Hepatocyte (in vitro differentiated cells): ENCODE measurements around the gene DIS3L2. TPM values are rescaled to one million over a fixed set of nuclear protein-coding genes. Genes with fewer than 3 reads are reported as not detected.
"Not testable (repeated sequence)": the region's sequence is repeated elsewhere in the genome, so short reads cannot be mapped to it uniquely, and the experiment has no call there.

Experiments used
- DNase-seq: peaks from one replicate; pipeline ENCODE4 v3.0.0-alpha.2; 2016; ENCODE audit warnings: low spot score
- H2AFZ ChIP-seq: fragments of 200-600 bp; sonication (generic); 2 replicates; pipeline ENCODE4 v1.6.0; 2016; ENCODE audit warnings: antibody characterized with exemption, mild to moderate bottlenecking
- H3K27ac ChIP-seq: fragments of 200-600 bp; sonication (generic); 2 replicates; pipeline ENCODE4 v1.5.1; 2016; ENCODE audit warnings: mild to moderate bottlenecking
- H3K27me3 ChIP-seq: fragments of 200-600 bp; sonication (generic); 2 replicates; pipeline ENCODE4 v1.6.1; 2016
- H3K36me3 ChIP-seq: fragments of 200-600 bp; sonication (generic); replicated peaks from 2 replicates; pipeline ENCODE4 v1.5.1; 2016; ENCODE audit warnings: low read depth; ENCODE audit not compliant: insufficient read depth
- H3K4me1 ChIP-seq: fragments of 200-600 bp; sonication (generic); 2 replicates; pipeline ENCODE4 v1.5.1; 2016; ENCODE audit warnings: mild to moderate bottlenecking, moderate library complexity; ENCODE audit not compliant: insufficient read depth
- H3K4me2 ChIP-seq: fragments of 200-600 bp; sonication (generic); 2 replicates; pipeline ENCODE4 v1.6.0; 2016
- H3K4me3 ChIP-seq: fragments of 200-600 bp; sonication (generic); 2 replicates; pipeline ENCODE4 v1.5.1; 2016; ENCODE audit warnings: mild to moderate bottlenecking
- H3K79me2 ChIP-seq: fragments of 200-600 bp; sonication (generic); 2 replicates; pipeline ENCODE4 v1.6.0; 2017; ENCODE audit warnings: mild to moderate bottlenecking
- H3K9me2 ChIP-seq: fragments of 200-600 bp; sonication (generic); replicated peaks from 2 replicates; pipeline ENCODE4 v1.6.0; 2017; ENCODE audit warnings: mild to moderate bottlenecking; ENCODE audit not compliant: insufficient read depth
- H3K9me3 ChIP-seq: fragments of 200-600 bp; sonication (generic); 2 replicates; pipeline ENCODE4 v1.5.1; 2016; ENCODE audit warnings: low read depth, mild to moderate bottlenecking
- H4K20me1 ChIP-seq: fragments of 200-600 bp; sonication (generic); 2 replicates; pipeline ENCODE4 v1.6.0; 2016; ENCODE audit warnings: mild to moderate bottlenecking; ENCODE audit not compliant: insufficient read depth, poor library complexity, severe bottlenecking
- EZH2 ChIP-seq: fragments of 200-600 bp; sonication (generic); IDR thresholded peaks from 2 replicates; pipeline ENCODE4 v1.6.1; 2016; ENCODE audit warnings: antibody characterized with exemption, mild to moderate bottlenecking, borderline replicate concordance
- EZH2phosphoT487 ChIP-seq: fragments of 200-600 bp; sonication (generic); IDR thresholded peaks from one replicate; pipeline ENCODE4 v1.6.1; 2018; ENCODE audit warnings: antibody characterized with exemption, mild to moderate bottlenecking, low read depth, moderate library complexity; ENCODE audit not compliant: unreplicated experiment, severe bottlenecking
- WGBS: methylation state at CpG from one replicate; pipeline ENCODE4 v1.1.6; 2016; ENCODE audit warnings: low lambda C conversion rate; ENCODE audit errors: missing lambda C conversion rate; 5-methylcytosine and 5-hydroxymethylcytosine counted together
- polyA plus RNA-seq: library from polyadenylated mRNA; unstranded; fragments of >200 nt; fragmentation: Nextera tagmentation; extraction: Ambion mirVana; gene quantifications from 2 replicates; pipeline ENCODE4 v1.2.1, GENCODE V29; 2016
- total RNA-seq: library from RNA; depleted of rRNA; stranded (reverse); fragments of >200 nt; gene quantifications from 2 replicates; pipeline ENCODE4 v1.2.3, GENCODE V29; 2014
- TF ChIP-seq, protein P1 (sequence below): fragments of 200-600 bp; sonication (generic); IDR thresholded peaks from 2 replicates; pipeline ENCODE4 v1.5.1; 2016; ENCODE audit warnings: antibody characterized with exemption, mild to moderate bottlenecking; ENCODE audit not compliant: poor library complexity

The DIS3L2 gene
- total and polyA plus RNA-seq, 2 experiments from 2014 or later = 19.5 to 20.0 TPM

- Histone ChIP-seq H3K4me1 (no peaks in the 10 kb centered on the region), H3K4me2 (no peak overlapping the region), H3K9me2 (no peaks in the 10 kb centered on the region), H2AFZ (no peak overlapping the region), H4K20me1 (no peaks in the 10 kb centered on the region), H3K4me3 (no peak overlapping the region), H3K27ac (no peak overlapping the region), H3K36me3 (no peaks in the 10 kb centered on the region), H3K79me2 (no peaks in the 10 kb centered on the region), H3K27me3 (no peaks in the 10 kb centered on the region), H3K9me3 (no peaks in the 10 kb centered on the region)
- WGBS = 93% methylated on average over 4 of the region's 4 CpGs
- no peak for DNase-seq
- TF ChIP-seq EZH2phosphoT487 = no peak
- no peak for TF ChIP-seq EZH2
- TF ChIP-seq, protein P1, sequence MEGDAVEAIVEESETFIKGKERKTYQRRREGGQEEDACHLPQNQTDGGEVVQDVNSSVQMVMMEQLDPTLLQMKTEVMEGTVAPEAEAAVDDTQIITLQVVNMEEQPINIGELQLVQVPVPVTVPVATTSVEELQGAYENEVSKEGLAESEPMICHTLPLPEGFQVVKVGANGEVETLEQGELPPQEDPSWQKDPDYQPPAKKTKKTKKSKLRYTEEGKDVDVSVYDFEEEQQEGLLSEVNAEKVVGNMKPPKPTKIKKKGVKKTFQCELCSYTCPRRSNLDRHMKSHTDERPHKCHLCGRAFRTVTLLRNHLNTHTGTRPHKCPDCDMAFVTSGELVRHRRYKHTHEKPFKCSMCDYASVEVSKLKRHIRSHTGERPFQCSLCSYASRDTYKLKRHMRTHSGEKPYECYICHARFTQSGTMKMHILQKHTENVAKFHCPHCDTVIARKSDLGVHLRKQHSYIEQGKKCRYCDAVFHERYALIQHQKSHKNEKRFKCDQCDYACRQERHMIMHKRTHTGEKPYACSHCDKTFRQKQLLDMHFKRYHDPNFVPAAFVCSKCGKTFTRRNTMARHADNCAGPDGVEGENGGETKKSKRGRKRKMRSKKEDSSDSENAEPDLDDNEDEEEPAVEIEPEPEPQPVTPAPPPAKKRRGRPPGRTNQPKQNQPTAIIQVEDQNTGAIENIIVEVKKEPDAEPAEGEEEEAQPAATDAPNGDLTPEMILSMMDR = no peak
These were observed 361.8 kb downstream of the DIS3L2 start for GRCh38 chr2:232323328-232323650.

GRCh38 chr2:232323967-232324366 lies 362.5 kb downstream of the DIS3L2 start:
- WGBS = 85% methylated on average over 6 of the region's 6 CpGs
- not testable (repeated sequence) for H3K4me1 ChIP-seq, H3K27ac ChIP-seq

GRCh38 chr2:232324778-232325177 lies 363.3 kb downstream of the DIS3L2 start:
- Histone ChIP-seq H3K9me3 (no peaks in the 10 kb centered on the region), H3K9me2 (no peaks in the 10 kb centered on the region), H4K20me1 (no peaks in the 10 kb centered on the region), H3K4me1 (no peaks in the 10 kb centered on the region), H3K36me3 (no peaks in the 10 kb centered on the region), H3K27me3 (no peaks in the 10 kb centered on the region), H3K27ac (no peak overlapping the region), H3K79me2 (no peaks in the 10 kb centered on the region), H3K4me3 (no peak overlapping the region), H2AFZ (no peak overlapping the region), H3K4me2 (no peak overlapping the region)
- WGBS = 91% methylated on average over 4 of the region's 4 CpGs
- no peak for TF ChIP-seq EZH2
- no peak for TF ChIP-seq EZH2phosphoT487
- TF ChIP-seq, protein P1 = no peak
- DNase-seq = no peak

More at GRCh38 chr2:232323967-232324366, 362.5 kb downstream of the DIS3L2 start:
- not testable (repeated sequence) for H3K9me2 ChIP-seq, DNase-seq, H3K79me2 ChIP-seq, H2AFZ ChIP-seq, H4K20me1 ChIP-seq, H3K36me3 ChIP-seq, H3K4me3 ChIP-seq, H3K4me2 ChIP-seq, H3K27me3 ChIP-seq, H3K9me3 ChIP-seq

GRCh38 chr2:232325324-232326273 lies 364.1 kb downstream of the DIS3L2 start:
- no peaks in the 10 kb centered on the region for H4K20me1 ChIP-seq
- H2AFZ ChIP-seq = no peak overlapping the region
- no peak overlapping the region for H3K27ac ChIP-seq
- no peak for TF ChIP-seq EZH2phosphoT487
- TF ChIP-seq, protein P1 = peak; percentile 64
- no peak for TF ChIP-seq EZH2
- H3K9me2 ChIP-seq = no peaks in the 10 kb centered on the region
- no peaks in the 10 kb centered on the region for H3K4me1 ChIP-seq
- H3K36me3 ChIP-seq = no peaks in the 10 kb centered on the region
- no peak overlapping the region for H3K4me3 ChIP-seq
- no peaks in the 10 kb centered on the region for H3K79me2 ChIP-seq
- no peak overlapping the region for H3K4me2 ChIP-seq
- 79% methylated on average over 19 of the region's 24 CpGs for WGBS
- no peaks in the 10 kb centered on the region for H3K9me3 ChIP-seq
- no peaks in the 10 kb centered on the region for H3K27me3 ChIP-seq
- peak; percentile 58 for DNase-seq

- H3K4me2 ChIP-seq, H3K27ac ChIP-seq, H3K9me3 ChIP-seq, H3K27me3 ChIP-seq, H3K4me1 ChIP-seq, H4K20me1 ChIP-seq, H3K79me2 ChIP-seq, H3K4me3 ChIP-seq, H3K9me2 ChIP-seq, H2AFZ ChIP-seq, DNase-seq, H3K36me3 ChIP-seq: not testable (repeated sequence)
- WGBS = 69% methylated on average over 9 of the region's 12 CpGs
These were observed 365.0 kb downstream of the DIS3L2 start for GRCh38 chr2:232326274-232327104.
